ENCODE results near the gene TAB2.

DNA sequence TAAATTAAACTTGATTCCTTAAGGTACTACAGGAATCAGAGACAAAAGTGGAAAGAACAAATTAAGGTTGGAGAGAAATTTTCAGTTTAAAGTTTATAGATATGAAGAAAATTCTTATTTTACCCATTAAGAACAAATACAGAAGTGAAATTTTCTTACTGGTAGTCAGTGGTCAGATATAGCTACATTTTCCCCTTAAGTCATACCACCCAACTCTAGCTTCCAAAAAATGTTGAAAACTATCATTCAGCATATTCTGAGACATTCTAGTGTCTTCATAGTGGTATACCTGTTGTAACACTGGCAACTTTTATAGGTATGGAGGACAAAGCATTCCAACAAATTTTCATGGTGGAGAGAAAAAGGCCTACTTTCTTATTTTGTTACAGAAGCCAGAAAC is 67.0 kb downstream of the TAB2 start:
- TF ChIP-seq, protein P1, sequence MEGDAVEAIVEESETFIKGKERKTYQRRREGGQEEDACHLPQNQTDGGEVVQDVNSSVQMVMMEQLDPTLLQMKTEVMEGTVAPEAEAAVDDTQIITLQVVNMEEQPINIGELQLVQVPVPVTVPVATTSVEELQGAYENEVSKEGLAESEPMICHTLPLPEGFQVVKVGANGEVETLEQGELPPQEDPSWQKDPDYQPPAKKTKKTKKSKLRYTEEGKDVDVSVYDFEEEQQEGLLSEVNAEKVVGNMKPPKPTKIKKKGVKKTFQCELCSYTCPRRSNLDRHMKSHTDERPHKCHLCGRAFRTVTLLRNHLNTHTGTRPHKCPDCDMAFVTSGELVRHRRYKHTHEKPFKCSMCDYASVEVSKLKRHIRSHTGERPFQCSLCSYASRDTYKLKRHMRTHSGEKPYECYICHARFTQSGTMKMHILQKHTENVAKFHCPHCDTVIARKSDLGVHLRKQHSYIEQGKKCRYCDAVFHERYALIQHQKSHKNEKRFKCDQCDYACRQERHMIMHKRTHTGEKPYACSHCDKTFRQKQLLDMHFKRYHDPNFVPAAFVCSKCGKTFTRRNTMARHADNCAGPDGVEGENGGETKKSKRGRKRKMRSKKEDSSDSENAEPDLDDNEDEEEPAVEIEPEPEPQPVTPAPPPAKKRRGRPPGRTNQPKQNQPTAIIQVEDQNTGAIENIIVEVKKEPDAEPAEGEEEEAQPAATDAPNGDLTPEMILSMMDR (IDR thresholded peaks at IDR 0.05; ENCODE audit: poor library complexity), result no peak
- TF ChIP-seq EZH2 (IDR thresholded peaks at IDR 0.05; ENCODE audit: borderline replicate concordance), result no peak
- no peak for TF ChIP-seq EZH2phosphoT487 (IDR thresholded peaks at IDR 0.05; ENCODE audit: low read depth, severe bottlenecking, unreplicated experiment)
